CD4-positive, alpha-beta T cell treated with Interleukin-17A for 1 hour (primary cell): Measurements from ENCODE around the gene PGLYRP4.

Experiments
- DNase-seq: peaks from one replicate; pipeline ENCODE4 v3.0.0-alpha.2; 2020

The PGLYRP4 gene, protein sequence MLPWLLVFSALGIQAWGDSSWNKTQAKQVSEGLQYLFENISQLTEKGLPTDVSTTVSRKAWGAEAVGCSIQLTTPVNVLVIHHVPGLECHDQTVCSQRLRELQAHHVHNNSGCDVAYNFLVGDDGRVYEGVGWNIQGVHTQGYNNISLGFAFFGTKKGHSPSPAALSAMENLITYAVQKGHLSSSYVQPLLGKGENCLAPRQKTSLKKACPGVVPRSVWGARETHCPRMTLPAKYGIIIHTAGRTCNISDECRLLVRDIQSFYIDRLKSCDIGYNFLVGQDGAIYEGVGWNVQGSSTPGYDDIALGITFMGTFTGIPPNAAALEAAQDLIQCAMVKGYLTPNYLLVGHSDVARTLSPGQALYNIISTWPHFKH

DNA sequence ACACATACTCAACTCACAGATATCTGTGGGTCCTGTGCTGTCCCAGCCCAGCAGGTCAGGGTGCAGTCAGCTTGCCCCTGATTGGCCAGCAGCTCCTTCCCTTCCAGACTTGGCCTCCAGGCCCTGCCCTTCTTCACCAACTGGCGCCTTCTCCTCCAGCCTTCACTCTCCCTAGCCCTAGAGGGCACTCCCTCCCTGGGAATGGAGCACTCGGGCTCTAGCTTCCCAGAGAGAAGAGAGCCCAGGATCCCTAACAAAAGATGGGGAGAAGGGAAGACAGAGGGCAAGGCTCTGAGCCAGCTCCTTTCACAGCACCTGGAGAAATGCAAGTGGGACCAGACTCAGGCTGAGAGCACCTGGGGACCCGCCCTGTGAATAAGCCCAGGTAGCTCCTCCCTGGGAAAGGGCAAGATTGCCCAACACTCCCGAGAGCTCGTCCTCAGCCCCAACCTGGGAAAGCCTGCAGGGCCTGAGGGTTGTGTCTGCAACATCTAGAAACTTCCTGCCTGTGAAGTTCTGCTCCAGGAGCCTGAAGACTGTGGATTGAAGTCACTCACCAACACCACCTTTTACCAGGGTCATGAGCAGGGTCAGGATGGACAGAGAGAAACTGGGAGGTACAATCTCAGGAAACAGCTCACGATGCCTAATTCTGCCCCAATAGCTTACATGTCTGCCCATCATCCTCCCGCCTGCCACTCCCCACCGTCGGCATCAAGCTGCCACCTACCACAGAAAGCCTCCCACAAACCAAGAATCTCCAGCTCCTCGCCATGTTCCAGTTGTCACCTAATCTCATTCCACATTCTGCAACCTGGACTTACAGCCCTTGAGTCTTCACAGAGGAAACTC is at the start of gene PGLYRP4:
PGLYRP4 (minus strand) TSS at position 331 of the 852 bp plus-strand sequence. CDS start 909 bp downstream, outside the sequence.
- DNase-seq = no peak

DNA sequence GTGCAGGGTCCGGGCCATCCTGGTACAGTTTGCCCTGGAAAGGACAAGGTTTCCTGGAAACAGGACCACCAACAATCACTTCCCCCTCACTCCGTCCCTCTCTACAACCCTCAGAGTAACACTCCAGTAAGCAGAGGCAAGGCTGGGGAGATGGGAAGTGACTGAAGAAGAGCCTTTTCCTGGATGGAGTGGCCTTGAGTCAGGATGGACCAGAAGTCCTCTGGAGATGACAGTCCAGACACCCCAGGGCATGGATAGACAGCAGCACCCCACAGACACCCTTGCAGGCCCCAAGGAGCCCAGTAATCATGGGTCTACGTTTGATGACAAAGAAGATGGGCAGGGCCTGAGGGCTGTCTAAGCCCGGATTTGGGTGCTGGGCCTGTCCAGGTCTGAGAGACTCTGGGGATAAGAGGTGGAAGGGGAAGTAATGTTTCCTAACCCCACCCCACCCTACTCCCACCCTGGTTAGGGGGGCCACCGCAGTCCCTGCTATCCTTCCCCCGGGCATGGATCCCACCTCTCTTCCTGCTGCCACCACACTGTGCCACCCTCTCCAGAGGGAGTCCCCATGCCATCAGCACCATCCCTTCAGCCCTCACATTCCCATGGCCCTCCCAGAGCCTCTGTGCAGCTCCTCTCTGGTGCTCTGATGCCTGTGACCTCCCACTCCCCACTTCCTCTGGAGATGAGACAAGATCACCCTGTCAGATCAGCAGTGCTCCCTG is 49.4 kb upstream of the PGLYRP4 start:
- no peak for DNase-seq

DNA sequence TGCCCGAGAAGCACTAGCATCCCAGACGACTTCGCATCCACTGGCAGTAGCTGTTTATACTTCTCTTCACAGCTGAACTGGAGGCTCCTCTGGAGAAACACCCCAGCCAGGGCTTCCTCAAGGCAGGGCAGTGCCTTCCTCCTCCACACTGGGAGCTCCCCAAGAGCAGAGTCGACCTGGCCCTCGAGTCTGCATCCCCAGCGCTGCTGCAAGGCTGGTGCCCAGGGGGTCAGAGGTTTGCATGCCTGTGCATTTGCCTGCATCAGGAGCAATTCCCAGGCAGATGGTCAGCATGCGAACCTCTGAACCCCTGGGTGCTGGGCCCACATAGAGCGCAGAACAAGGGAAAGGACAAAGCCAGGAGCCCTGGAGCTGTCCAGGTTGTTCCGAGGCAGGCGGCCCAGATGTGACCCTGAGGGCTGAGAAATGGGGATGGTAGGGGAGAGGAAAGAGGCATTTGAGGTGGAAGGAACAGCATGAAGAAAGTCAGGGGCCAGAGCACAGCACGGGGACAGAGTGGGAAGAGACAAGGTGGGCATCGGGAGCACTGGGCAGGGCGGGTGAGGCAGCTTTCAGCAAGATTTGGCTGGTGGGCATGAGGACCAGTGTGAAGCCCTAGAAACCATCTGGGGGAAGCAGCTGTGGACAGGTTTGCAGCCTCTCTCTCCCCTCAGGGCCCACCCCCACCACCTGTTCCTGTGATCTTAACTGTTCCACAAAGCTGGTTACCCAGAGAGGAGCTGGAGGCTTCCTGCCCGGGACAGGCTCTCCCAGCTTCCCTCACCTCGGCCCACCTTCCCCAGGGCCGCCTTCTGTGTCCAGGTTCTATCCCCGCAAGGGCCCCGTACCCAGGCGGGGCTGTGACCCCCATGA is 48.6 kb upstream of the PGLYRP4 start:
- DNase-seq = no peak

DNA sequence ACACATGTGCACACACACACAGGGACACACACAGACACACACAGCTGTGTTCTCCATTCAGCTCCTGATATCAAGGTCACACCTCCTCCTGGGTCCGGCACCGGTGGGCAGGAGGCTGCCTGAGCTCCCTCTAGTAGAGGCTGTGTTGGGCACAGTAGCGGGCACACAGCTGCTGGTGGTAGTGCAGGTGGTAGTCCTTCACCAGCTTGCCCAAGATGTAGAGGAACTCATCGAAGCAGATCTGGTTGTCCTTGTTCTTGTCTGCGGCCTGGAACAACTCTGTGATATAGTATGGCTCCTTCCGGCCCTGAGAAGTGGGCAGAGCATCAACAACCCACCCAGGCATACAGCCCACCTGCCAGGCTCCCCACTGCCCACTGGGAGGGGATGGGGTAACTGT is 47.8 kb upstream of the PGLYRP4 start:
- no peak for DNase-seq

DNA sequence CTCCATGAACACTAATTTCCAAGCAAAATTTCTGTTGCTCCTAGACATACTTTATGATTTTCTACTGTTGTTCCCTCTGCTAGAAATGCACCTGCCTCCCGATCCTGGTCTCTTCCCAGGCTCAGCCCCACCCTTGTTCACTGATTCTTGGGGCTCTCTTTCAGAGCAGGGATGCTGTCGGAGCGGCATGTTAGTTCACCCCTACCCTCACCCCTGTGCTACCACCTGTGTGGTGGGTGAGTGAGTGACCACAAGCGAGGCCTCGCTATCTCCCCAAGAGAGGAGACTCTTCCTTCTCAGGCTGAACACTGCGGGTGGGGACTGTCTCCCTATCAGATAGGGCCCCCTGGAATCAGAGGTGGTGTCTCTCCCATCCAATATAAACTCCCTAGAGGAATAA is 47.1 kb upstream of the PGLYRP4 start:
- no peak for DNase-seq

DNA sequence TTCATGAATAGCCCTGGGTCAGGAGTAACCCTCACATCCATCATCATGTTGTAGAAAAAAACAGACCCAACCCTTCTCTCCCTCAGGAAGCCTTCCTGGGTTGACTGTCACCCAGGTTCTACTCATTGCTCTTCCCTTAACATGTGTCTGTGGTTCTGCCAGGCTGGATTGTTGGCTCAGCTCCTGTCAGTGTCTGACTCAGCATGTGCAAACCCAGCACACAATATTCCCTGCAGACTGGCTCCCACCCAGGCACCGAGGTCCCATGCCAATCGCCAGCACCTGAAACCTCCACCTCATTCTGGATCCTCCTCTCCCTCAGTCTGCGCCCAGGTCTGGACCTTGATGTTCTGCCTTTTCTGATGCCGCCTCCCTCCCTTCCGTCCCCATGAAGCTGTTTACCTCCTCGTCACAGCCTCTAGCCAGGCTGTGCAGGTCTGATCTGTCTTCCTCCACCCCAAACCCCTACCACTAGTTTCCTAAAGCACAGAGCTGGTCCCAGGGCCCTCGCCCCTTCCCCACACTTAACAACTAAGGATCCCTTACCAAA is 46.6 kb upstream of the PGLYRP4 start:
- DNase-seq = no peak

DNA sequence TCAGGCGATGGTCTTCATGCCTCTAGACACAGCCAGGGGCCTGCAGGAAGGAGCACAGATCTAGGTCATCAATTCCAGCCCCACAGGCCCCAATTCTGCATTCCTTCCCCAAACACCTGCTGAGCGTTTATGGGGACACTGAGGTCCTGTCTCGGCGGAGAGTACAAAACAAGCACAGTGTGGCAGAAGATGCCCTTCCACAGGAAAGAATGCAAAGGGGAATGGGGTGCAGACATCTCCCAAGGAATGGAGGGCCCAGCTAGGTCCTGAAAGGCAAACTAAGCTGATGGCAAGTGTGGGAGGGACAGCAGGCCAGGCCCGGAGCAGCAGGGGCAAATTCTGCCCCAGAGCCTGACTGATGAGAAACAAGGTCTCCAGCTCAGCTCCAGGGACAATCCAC is 45.8 kb upstream of the PGLYRP4 start:
- no peak for DNase-seq

DNA sequence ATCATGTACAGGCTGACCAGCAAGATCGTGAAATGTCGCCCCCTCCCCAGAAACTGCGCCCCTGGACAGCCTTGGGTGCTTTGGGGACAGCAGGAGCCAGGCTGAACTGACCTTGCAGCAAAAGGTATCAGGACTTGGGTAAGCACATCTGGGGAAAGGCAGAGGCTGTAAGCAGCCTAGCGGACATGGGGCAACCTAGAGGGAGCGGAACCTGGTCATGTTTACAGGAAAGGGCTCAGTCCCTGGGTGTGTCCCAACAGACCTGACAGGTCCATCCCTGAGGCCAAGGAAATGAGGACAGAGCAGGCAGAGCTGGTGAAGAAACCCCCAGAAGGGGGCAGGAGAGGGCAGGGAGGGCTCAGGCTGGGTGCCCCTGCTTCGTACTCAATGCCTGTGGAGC is 45.3 kb upstream of the PGLYRP4 start:
- no peak for DNase-seq

DNA sequence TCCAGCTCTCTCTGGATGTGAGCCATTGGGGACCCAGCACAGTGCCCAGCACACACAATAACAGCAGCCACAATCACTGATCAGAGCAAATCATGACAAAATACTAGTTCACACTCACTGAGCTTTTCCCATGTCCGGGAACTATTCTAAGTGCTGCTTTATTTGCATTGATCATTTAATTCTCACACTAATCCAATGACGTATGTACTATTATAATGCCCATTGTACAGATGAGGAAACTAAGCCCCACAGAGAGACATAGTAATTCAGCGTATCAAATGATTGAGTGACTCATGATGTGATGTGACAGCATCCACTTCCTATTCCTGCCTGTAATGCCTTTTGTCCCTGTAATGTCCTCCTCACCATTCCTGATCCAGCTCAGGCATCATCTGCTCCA is 44.2 kb upstream of the PGLYRP4 start:
- DNase-seq = no peak

DNA sequence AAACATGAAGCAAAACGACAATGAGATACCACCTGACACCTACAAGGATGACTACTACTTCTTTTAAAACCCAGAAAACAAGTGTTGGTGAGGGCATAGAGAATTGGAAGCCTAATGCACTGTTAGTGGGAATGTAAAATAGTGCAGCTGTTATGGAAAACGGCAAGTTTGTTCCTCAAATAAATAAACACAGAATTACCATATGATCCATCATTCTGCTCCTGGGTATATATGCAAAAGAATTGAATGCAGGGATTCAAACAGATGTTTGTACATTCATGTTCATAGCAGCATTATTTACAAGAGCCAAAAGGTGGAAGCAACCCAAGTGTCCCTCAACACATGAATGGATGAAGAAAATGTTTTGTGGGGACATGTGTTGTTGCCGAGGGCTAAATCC is 43.6 kb upstream of the PGLYRP4 start:
- no peak for DNase-seq

DNA sequence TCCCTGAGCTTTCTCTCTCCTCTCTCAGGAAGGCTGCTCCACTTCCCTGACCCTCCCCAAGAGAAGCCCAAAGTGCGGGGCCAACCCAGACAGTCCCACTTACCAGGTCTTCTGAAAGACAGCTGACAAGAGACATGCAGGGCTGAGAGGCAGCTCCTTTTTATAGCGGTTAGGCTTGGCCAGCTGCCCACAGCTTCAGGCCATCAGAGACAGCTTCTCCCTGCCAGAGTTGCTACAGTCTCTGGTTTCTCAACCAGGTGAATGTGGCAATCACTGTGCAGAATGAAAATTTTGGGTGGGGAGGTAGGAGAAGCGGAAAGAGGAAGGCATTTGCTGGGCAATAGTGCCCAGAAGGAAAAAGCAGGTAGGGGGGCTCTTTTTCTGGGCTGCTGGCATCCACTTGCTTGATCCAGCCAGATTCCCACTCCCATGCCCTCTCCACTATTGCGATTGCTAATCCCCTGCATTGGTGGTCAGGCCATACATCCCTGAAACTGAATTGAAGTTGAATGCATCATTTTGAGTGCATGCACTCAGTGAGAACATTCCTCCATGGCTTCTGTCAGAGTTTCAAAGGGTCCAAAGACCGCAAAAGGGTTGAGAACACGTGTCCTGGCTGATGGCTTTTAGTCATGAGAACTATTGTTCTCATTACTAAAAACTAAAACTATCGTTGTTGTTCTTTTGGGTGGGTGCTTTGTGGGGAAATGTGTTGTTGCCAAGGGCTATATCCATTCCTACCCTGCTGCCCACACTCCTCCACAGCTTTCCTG is 42.5 kb upstream of the PGLYRP4 start, which contains the start of gene S100A8:
S100A8 (minus strand) TSS at position 136 of the 773 bp plus-strand sequence. CDS start 538 bp downstream, outside the sequence.
- peak; percentile 7 for DNase-seq

DNA sequence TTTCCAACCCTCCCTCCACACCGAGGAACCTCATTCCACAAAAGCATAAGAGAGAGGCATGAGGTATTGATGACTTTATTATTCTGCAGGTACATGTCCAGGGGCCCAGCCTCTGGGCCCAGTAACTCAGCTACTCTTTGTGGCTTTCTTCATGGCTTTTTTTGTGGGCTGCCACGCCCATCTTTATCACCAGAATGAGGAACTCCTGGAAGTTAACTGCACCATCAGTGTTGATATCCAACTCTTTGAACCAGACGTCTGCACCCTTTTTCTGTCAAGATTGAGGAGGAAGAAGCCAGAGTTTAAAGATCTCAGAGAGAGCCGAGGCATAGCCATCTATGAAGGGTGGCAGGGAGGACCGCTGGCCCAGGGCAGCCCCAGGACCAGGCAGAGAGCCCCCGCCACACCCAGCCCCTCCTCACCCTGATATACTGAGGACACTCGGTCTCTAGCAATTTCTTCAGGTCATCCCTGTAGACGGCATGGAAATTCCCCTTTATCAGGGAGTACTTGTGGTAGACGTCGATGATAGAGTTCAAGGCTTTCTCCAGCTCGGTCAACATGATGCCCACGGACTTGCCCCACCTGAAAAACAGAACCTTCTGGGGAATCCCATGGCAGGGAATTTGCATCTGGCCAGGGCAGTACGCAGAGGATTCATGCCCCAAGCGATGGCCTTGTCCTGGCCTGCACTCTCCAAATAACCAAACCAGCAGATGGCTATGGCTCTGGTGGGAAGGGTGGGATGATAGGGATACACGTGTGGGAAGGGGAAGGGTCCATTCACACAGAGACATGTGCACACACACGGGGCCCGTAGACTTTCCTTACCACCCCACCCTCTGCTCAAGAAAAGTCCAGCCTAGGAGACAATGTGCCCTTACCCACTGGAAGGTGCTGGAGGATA is 41.6 kb upstream of the PGLYRP4 start:
- no peak for DNase-seq

DNA sequence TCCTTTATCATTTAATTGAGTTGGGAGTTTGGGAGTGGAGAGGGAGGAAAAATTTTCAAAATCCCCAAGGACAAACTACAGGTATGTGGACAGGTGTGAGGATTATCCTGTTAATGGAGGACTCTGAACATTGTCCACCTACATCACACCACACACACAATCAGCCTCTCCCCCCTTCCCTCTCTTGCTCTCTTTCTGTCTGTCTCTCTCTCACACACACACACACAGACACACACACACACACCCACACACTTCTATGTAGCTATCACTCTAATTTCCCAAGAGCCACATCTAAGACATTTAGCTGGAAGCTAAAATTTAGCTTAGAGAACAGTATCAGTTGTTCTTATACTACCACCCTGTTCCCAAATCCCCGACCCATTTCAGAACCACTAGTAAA is 40.8 kb upstream of the PGLYRP4 start:
- DNase-seq = no peak

DNA sequence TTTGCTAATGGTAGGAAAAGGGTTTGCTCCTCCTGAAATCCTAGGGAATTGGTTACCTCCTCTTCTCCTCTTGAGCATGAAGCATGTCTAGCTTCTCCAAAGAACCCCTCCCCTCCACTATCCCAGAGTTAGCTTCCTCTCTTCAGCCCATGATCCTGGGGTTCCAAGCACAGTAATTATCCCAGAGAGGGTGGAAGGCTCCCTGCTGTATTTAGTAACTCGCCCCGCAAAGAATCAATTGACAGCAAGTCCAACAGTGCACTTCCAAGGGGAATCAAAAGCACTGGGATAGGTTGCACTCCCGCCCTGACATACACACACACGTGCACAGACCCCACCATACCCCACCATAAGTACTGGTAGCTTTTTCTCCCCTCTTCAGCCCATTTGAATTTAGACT is 39.1 kb upstream of the PGLYRP4 start:
- no peak for DNase-seq

DNA sequence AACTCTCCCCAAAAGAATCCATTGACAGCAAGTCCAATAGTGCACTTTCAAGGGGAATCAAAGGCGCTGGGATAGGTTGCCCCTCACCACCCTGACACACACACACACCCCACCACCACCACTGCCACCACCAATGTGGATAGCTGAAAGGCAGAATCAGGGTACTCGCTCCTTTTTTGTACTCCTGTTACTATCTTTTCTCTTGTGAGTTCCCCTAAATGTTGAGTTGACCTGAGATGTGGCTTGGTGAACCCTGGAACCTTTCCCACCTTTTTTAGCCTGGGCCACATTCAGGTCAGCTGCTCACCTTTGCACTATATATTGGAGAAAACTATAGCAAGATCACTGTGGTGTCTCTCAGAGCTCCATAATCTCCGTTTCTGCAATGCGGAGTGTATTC is 38.4 kb upstream of the PGLYRP4 start:
- no peak for DNase-seq

DNA sequence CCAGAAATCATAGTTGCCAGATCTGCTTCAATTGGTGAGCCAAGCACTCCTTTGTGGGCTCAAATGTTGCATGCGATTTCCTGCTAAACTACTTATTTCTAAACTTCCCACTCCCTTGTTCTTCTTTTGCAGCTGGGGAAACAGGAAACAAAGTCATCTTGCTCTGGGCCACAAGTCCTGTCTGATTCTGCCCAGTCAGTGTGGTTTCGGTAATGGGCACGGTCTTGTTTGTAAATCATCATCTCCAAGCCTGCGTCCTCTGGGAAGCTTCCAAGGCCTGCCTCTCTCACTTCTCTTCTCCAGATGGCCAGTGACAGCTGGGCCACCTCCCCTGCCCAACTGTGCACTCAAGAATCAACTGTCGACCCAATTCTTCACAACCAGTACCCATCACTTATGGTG is 37.9 kb upstream of the PGLYRP4 start:
- DNase-seq = no peak

DNA sequence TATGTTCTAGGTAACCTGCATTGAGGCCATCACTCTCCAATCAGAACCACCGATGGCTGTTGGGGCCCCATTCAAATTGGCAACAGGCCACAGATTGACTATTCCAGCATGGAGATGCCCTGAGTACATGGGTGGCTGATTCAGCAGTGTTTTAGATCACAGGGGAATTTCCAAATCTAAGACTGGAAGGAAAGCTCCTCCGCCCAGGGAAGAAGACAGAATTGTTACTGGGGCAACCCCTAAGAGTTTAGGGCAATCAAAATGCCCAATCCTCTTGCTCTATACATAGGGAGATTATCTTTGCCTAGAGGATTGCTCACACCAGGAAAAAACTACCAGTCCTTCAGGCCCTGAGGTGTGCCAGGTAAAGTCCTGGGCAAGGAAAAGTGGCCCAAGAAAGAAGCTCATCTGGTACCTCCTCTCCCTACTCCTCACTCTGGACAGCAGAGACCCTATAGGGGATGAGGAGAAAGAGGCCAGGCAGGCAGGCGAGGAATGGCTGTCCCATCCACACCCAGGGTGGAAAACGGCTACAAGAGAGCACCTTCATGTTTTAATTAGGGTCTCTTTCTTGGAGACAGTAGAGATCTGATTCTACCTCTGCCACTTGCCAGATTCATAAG is 36.4 kb upstream of the PGLYRP4 start:
- no peak for DNase-seq

DNA sequence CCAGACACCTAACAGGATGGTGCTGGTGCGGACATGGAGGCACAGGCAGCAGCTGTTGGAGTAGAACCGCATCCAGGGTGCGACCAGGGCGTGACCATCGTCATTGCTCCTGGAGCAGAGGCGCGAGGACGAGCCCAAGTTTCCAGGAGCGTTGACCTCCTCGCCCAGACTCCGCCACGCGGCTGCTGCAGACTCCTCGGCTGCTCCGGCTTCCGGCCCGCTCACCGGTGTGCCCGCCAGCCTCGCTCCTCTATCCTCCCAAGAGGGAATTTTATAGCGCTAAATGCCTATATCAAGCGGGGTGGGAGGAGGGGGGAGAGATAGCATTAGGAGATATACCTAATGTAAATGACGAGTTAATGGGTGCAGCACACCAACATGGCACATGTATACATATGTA is 32.1 kb upstream of the PGLYRP4 start:
- DNase-seq = no peak

DNA sequence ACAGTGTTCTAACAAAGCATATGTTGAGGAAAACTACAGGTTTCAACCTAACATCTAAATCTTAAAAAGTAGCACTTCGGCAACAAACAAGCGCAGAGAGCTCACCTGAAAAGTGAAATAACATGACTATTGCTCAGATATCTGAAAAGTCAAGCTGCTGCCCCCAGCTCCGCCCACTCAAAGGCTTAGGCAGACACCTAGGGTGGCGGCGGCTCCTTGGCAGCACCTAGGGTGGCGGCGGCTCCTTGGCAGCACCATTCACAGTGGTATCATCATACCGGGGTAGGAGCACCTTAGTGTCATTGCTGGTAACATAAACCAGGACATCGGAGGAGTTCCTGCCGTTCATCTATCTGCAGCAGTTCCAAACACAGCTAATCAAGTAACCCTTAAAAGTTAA is 30.9 kb upstream of the PGLYRP4 start:
- no peak for DNase-seq

DNA sequence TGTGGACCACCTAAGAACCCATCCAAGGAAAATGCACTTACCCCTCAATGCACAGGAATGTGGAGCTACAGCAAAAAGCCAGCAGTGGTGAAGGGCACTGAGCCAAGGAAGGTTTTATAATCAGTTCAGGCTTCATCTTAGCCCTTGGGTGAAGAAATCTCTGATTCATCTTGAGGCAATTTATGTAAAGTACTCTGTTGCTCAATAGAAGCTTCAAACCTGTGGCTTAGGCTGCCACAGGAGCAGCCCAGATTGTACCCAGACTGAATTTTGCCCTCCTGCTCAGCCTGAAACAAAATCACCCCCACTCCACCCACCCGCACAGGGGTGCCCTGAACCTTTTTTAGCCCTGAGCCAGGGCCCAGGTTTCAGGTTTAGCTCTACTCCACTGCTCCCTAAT is 26.9 kb upstream of the PGLYRP4 start, which contains the start of gene S100A12:
S100A12 (minus strand) TSS at position 111 of the 400 bp plus-strand sequence. CDS start 1,029 bp downstream, outside the sequence.
- DNase-seq = no peak
